K562 (cell line): ENCODE measurements around the gene ANKRD34A. TPM values are rescaled to one million over a fixed set of nuclear protein-coding genes. Genes with fewer than 3 reads are reported as not detected.

Experiments used
- CBX8 ChIP-seq: fragments of 200-600 bp; sonication (generic); IDR thresholded peaks from 2 replicates; pipeline ENCODE4 v1.6.1; 2012; ENCODE audit warnings: borderline replicate concordance, mixed run types, low read depth, mild to moderate bottlenecking, moderate library complexity, mixed read lengths, low read length, control low read depth, inconsistent platforms; ENCODE audit not compliant: poor library complexity, severe bottlenecking; ENCODE audit errors: extremely low read depth
- CREB1 ChIP-seq, 2 experiments: sonication (generic) in 1 of 2; formaldehyde crosslinking in 1 of 2; IDR thresholded peaks; 2 replicates each; pipeline versions ENCODE4 v1.6.1 to v1.8.0; 2012 to 2022; ENCODE audit warnings: inconsistent platforms in 1 of 2, mild to moderate bottlenecking in 1 of 2, missing genetic modification reagents in 1 of 2, moderate library complexity in 1 of 2
- DDX20 ChIP-seq: fragments of 450-650 bp; IDR thresholded peaks from 2 replicates; pipeline ENCODE4 v1.6.1; 2016; ENCODE audit warnings: missing genetic modification characterization, low read depth, mild to moderate bottlenecking, missing compliant biosample characterization, moderate library complexity
- GATAD2B ChIP-seq: fragments of 450-650 bp; IDR thresholded peaks from 2 replicates; pipeline ENCODE4 v1.6.1; 2017; ENCODE audit warnings: mild to moderate bottlenecking, borderline replicate concordance
- GTF3C2 ChIP-seq: IDR thresholded peaks from 3 replicates; pipeline ENCODE4 v1.6.1; 2011; ENCODE audit warnings: borderline replicate concordance, mild to moderate bottlenecking, moderate library complexity; ENCODE audit not compliant: insufficient read length; ENCODE audit errors: extremely low read depth
- MAFF ChIP-seq: IDR thresholded peaks from 2 replicates; pipeline ENCODE4 v1.6.1; 2012; ENCODE audit warnings: low read length, improper control_type of control experiment
- MCM7 ChIP-seq, 2 experiments: fragments of 450-650 bp; IDR thresholded peaks; 2 replicates each; pipeline ENCODE4 v1.6.1; 2016 to 2018
- POLR2B ChIP-seq: fragments of 450-650 bp; IDR thresholded peaks from 2 replicates; pipeline ENCODE4 v1.6.1; 2018; ENCODE audit warnings: low read depth; ENCODE audit not compliant: partially characterized antibody
- POLR2H ChIP-seq: IDR thresholded peaks from 2 replicates; pipeline ENCODE4 v1.6.1; 2016; ENCODE audit warnings: missing genetic modification characterization, low read depth, mild to moderate bottlenecking, control low read depth, missing compliant biosample characterization, moderate library complexity
- RAD21 ChIP-seq, 2 experiments: fragments of 250-450 bp in 1 of 2; fragments of 450-650 bp in 1 of 2; sonication (Bioruptor Pico) in 1 of 2; formaldehyde crosslinking in 1 of 2; IDR thresholded peaks in 1 of 2; conservative IDR thresholded peaks in 1 of 2; 2 replicates each; pipeline versions ENCODE4 v1.4.0 to v1.8.0; 2020 to 2022; ENCODE audit warnings: mild to moderate bottlenecking in 2 of 2, moderate library complexity in 1 of 2
- TCFL5 ChIP-seq: fragments of 250-450 bp; sonication (Bioruptor Pico); conservative IDR thresholded peaks from 2 replicates; pipeline ENCODE4 v1.6.1; 2021; ENCODE audit warnings: mild to moderate bottlenecking, moderate library complexity, matching md5 sums
- ZHX1 ChIP-seq: fragments of 150-350 bp; conservative IDR thresholded peaks from 2 replicates; pipeline ENCODE4 v1.6.1; 2014; ENCODE audit warnings: low read length
- ZNF280B ChIP-seq: fragments of 250-450 bp; sonication (Bioruptor Pico); IDR thresholded peaks from 2 replicates; pipeline ENCODE4 v1.5.1; 2021; ENCODE audit warnings: mild to moderate bottlenecking
- ZNF766 ChIP-seq: fragments of 200-800 bp; sonication (Bioruptor generic); conservative IDR thresholded peaks from 2 replicates; pipeline ENCODE4 v1.6.1; 2016; ENCODE audit warnings: missing genetic modification characterization, missing compliant biosample characterization
- ZNF780A ChIP-seq: fragments of 250-450 bp; sonication (Bioruptor Pico); IDR thresholded peaks from 2 replicates; pipeline ENCODE4 v1.5.0; 2021; ENCODE audit warnings: mild to moderate bottlenecking
- polyA plus RNA-seq, 8 experiments: library from polyadenylated mRNA; depleted of rRNA in 4 of 8; stranded (reverse) in 5 of 8; unstranded in 3 of 8; fragments of >200 nt; fragmentation: Nextera tagmentation in 2 of 8; fragmentation: Illumina TruSeq in 1 of 8; extraction: Ambion mirVana in 2 of 8; extraction: Trizol in 1 of 8; gene quantifications; 2 replicates each; pipeline versions ENCODE4 v1.2.1 to v1.2.3, GENCODE V29; 2011 to 2014; ENCODE audit warnings: inconsistent platforms in 1 of 8, missing spikeins in 1 of 8
- total RNA-seq, 7 experiments: library from RNA; depleted of rRNA in 6 of 7; stranded (reverse); fragments of >200 nt in 6 of 7; fragmentation: Illumina TruSeq in 2 of 7; extraction: Trizol in 2 of 7; gene quantifications; 2 replicates each; pipeline versions ENCODE4 v1.2.1 to v1.2.3, GENCODE V29; 2011 to 2021; ENCODE audit warnings: low replicate concordance in 1 of 7

ANKRD34A gene
- total and polyA plus RNA-seq, 9 of the 15 experiments (the other 6 are each of a cell fraction or from before 2014, with no cell fraction given), result 0.06 to 1.6 (median 0.43) TPM

- TF ChIP-seq GTF3C2, result no peak
- TF ChIP-seq ZNF780A (CRISPR knock-in tag), result no peak
- no peak for TF ChIP-seq DDX20 (tag)
- TF ChIP-seq TCFL5 (CRISPR knock-in tag), result no peak
- TF ChIP-seq POLR2B, result no peak
- 0 out of 2 replicates have a peak, but pooled peaks have one; percentile 12 for TF ChIP-seq ZNF766 (CRISPR knock-in tag)
- TF ChIP-seq RAD21 (CRISPR knock-in tag; conservative IDR thresholded peaks at IDR 0.05 in 1 of 2, IDR thresholded peaks at IDR 0.05 in 1 of 2), result no peak
- no peak for TF ChIP-seq CREB1 (IDR thresholded peaks at IDR 0.05)
- TF ChIP-seq CREB1 (CRISPR knock-in tag; IDR thresholded peaks at IDR 0.05), result no peak
- no peak for TF ChIP-seq CBX8
- no peak for TF ChIP-seq ZHX1
- TF ChIP-seq GATAD2B, result peak; percentile 77; the same call in 1 of the 2 replicates
- 0 out of 2 replicates have a peak, but pooled peaks have one; percentile 8 for TF ChIP-seq POLR2H
- no peak for TF ChIP-seq MAFF
- TF ChIP-seq ZNF280B (CRISPR knock-in tag), result no peak
- no peak for TF ChIP-seq MCM7 (IDR thresholded peaks at IDR 0.05)
Observed at GRCh38 chr1:146007489-146008133, 43.2 kb upstream of the ANKRD34A start (continued).
